ENCODE results near the gene UBAC2. TPM values are rescaled to one million over a fixed set of nuclear protein-coding genes. Genes with fewer than 3 reads are reported as not detected.
"Not testable (repeated sequence)": the region's sequence is repeated elsewhere in the genome, so short reads cannot be mapped to it uniquely, and the experiment has no call there.

The UBAC2 gene
- total and polyA plus RNA-seq, 2 donors (not counting 3 experiments of a cell fraction or from before 2014, with no cell fraction given) = 45.7 to 54.4 TPM

DNA sequence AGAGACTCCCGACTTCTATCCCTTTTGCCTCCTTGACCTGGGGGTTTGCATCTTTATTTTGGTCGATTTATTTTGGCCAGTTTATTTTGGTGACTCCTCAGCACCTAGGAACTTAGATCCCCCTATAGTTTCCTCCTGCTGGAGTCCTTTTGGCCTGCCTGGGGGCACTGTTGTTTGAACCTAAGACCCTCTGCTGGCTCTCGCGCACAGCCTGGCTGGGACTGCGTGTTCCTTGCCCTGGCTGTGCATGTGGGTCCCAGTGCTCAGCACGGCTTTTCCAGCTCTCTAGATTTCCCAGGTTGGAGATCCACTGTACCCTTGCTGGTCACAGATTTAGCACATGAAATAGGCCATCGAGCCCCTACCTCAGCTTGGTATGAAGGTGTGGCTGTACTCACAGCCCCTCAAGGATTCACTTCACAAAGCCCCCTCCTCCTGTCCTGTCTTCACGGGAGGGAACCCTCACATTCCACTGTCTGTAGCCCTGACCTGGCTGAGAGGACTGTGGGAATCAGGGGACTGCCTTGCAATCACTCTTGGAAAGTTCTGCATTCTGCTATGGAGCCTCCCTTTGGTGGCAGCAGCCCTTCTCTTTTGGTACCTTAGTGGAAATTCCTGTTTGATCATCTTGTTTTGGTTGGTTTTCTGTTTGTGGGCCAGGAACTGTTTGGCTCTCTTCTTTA, 8.3 kb downstream of the UBAC2 start:
- Histone ChIP-seq H3K36me3 (ENCODE audit: control insufficient read depth in 2 of 2, extremely low read depth in 1 of 2, insufficient read depth in 2 of 2, low read length in 2 of 2) (peaks cover 0 to 4% of the 10 kb centered on the region in 2 experiments), H3K9me1 (replicated peaks; ENCODE audit: control insufficient read depth, extremely low read depth, insufficient read depth, low read length) (no peaks in the 10 kb centered on the region), H3K4me3 (replicated peaks in 1 of 3; ENCODE audit: insufficient read depth in 1 of 3, low read depth in 1 of 3, low read length in 3 of 3) (no peak overlapping the region), H2AFZ (ENCODE audit: low read depth, low read length) (no peak overlapping the region), H3K27me3 (ENCODE audit: control insufficient read depth in 2 of 2, insufficient read depth in 2 of 2, low read length in 2 of 2) (no peaks in the 10 kb centered on the region), H3K9me3 (replicated peaks; ENCODE audit: control insufficient read depth, insufficient read depth, low read length) (no peaks in the 10 kb centered on the region), H3K9ac (replicated peaks; ENCODE audit: extremely low read depth, insufficient read depth, low read length) (no peak overlapping the region), H4K20me1 (replicated peaks; ENCODE audit: control insufficient read depth, extremely low read depth, insufficient read depth, low read length) (peaks cover 2% of the 10 kb centered on the region), H3K79me2 (ENCODE audit: control insufficient read depth, insufficient read depth, low read length) (peaks cover 55% of the 10 kb centered on the region), H3K27ac (ENCODE audit: insufficient read depth, low read depth, low read length) (no peak overlapping the region), H3K4me1 (ENCODE audit: control insufficient read depth, extremely low read depth, insufficient read depth, low read length) (no peaks in the 10 kb centered on the region), H3K4me2 (ENCODE audit: insufficient read depth, low read length) (no peak overlapping the region)
- POLR2A ChIA-PET = no interaction called here
- FAIRE-seq = no peak
- dilution Hi-C loops (cut with MboI; ENCODE audit: extremely low pct_ligation_motif_present, low sequenced_read_pairs) = no loop called here
- CTCF ChIA-PET = interaction anchor here (1.2 kb wide), 1 partner anchor 34 kb away, joined by 3 read pairs; no protein-coding TSS in a partner anchor
- TF ChIP-seq CTCF (IDR thresholded peaks at IDR 0.05; ENCODE audit: extremely low read depth in 1 of 2, insufficient read depth in 1 of 2, low read depth in 1 of 2, low read length in 2 of 2) = no peak
- no peak for TF ChIP-seq POLR2AphosphoS5 (IDR thresholded peaks at IDR 0.05; ENCODE audit: insufficient read depth, low read depth, low read length)
- TF ChIP-seq FOS (IDR thresholded peaks at IDR 0.05; ENCODE audit: borderline replicate concordance, insufficient read depth, low read length) = no peak
- TF ChIP-seq POLR2A (IDR thresholded peaks at IDR 0.05; ENCODE audit: low read depth, low read length) = no peak
- TF ChIP-seq MAX (IDR thresholded peaks at IDR 0.05; ENCODE audit: insufficient read depth, insufficient read length) = no peak
- no peak for TF ChIP-seq MYC (IDR thresholded peaks at IDR 0.05; ENCODE audit: low read depth, low read length)
- TF ChIP-seq JUN (IDR thresholded peaks at IDR 0.05; ENCODE audit: borderline replicate concordance, insufficient read depth, insufficient read length, low read depth) = no peak
- no peak for TF ChIP-seq EZH2 (IDR thresholded peaks at IDR 0.05; ENCODE audit: borderline replicate concordance, low read depth, low read length, severe bottlenecking)
- no peak for TF ChIP-seq GATA2 (IDR thresholded peaks at IDR 0.05; ENCODE audit: insufficient read depth, insufficient read length, low read depth, low read length)
- BruUV-seq (replicated peaks) = no TSS peak
- DNase-seq (ENCODE audit: low read depth, low spot score) = no peak
- intact Hi-C loops (cut with micrococcal nuclease) = loop anchor here (10.0 kb wide), 1 partner anchor 226 kb away; no protein-coding TSS in a partner anchor

GRCh38 chr13:99210627-99211026, 10.0 kb downstream of the UBAC2 start:
- DNase-seq (ENCODE audit: low read depth, low spot score); dilution Hi-C loops (cut with MboI; ENCODE audit: extremely low pct_ligation_motif_present, low sequenced_read_pairs); POLR2A ChIA-PET; FAIRE-seq; intact Hi-C loops (cut with micrococcal nuclease); H4K20me1 ChIP-seq (replicated peaks; ENCODE audit: control insufficient read depth, extremely low read depth, insufficient read depth, low read length); H3K4me1 ChIP-seq (ENCODE audit: control insufficient read depth, extremely low read depth, insufficient read depth, low read length); H3K4me3 ChIP-seq (replicated peaks in 1 of 3; ENCODE audit: insufficient read depth in 1 of 3, low read depth in 1 of 3, low read length in 3 of 3); H3K27ac ChIP-seq (ENCODE audit: insufficient read depth, low read depth, low read length); H3K27me3 ChIP-seq (ENCODE audit: control insufficient read depth in 2 of 2, insufficient read depth in 2 of 2, low read length in 2 of 2); H3K36me3 ChIP-seq (ENCODE audit: control insufficient read depth in 2 of 2, extremely low read depth in 1 of 2, insufficient read depth in 2 of 2, low read length in 2 of 2); CTCF ChIA-PET; H3K9ac ChIP-seq (replicated peaks; ENCODE audit: extremely low read depth, insufficient read depth, low read length); BruUV-seq (replicated peaks); H2AFZ ChIP-seq (ENCODE audit: low read depth, low read length); H3K4me2 ChIP-seq (ENCODE audit: insufficient read depth, low read length); H3K9me1 ChIP-seq (replicated peaks; ENCODE audit: control insufficient read depth, extremely low read depth, insufficient read depth, low read length); H3K9me3 ChIP-seq (replicated peaks; ENCODE audit: control insufficient read depth, insufficient read depth, low read length): not testable (repeated sequence)
- H3K79me2 ChIP-seq (ENCODE audit: control insufficient read depth, insufficient read depth, low read length) = peaks cover 56% of the 10 kb centered on the region
